ENCODE results near the gene USP13.

USP13 gene

GRCh38 chr3:179700716-179701115 is 47.9 kb downstream of the USP13 start:
- no peak for DNase-seq

GRCh38 chr3:179701176-179701827 is 48.5 kb downstream of the USP13 start:
- no peak for DNase-seq

- no peak for DNase-seq
These were observed 49.6 kb downstream of the USP13 start for GRCh38 chr3:179702271-179702947.

GRCh38 chr3:179703816-179704215 is 51.0 kb downstream of the USP13 start:
- DNase-seq: no peak

GRCh38 chr3:179706233-179706632 is 53.4 kb downstream of the USP13 start:
- DNase-seq: no peak

GRCh38 chr3:179710079-179710478 is 57.2 kb downstream of the USP13 start:
- DNase-seq: no peak

GRCh38 chr3:179713643-179714090 is 60.8 kb downstream of the USP13 start:
- DNase-seq: no peak

GRCh38 chr3:179715582-179715981 is 62.7 kb downstream of the USP13 start:
- DNase-seq: no peak

GRCh38 chr3:179716226-179716625 is 63.4 kb downstream of the USP13 start:
- no peak for DNase-seq

- no peak for DNase-seq
These were observed 64.0 kb downstream of the USP13 start for GRCh38 chr3:179716811-179717210.

- no peak for DNase-seq
These were observed 64.4 kb downstream of the USP13 start for GRCh38 chr3:179717219-179717618.

GRCh38 chr3:179719048-179719734 is 66.4 kb downstream of the USP13 start:
- no peak for DNase-seq

- DNase-seq: no peak
These were observed 67.4 kb downstream of the USP13 start for GRCh38 chr3:179720196-179720595.

GRCh38 chr3:179723617-179724016 is 70.8 kb downstream of the USP13 start:
- DNase-seq: no peak

- DNase-seq: no peak
These were observed 73.3 kb downstream of the USP13 start for GRCh38 chr3:179726075-179726699.

- DNase-seq: no peak
These were observed 76.2 kb downstream of the USP13 start for GRCh38 chr3:179729086-179729485.

- no peak for DNase-seq
These were observed 77.1 kb downstream of the USP13 start for GRCh38 chr3:179729981-179730380.

GRCh38 chr3:179730506-179730905 is 77.7 kb downstream of the USP13 start:
- DNase-seq: no peak

GRCh38 chr3:179731544-179731943 is 78.7 kb downstream of the USP13 start:
- DNase-seq: no peak

GRCh38 chr3:179732661-179733348 is 80.0 kb downstream of the USP13 start:
- no peak for DNase-seq

- DNase-seq: no peak
These were observed 81.0 kb downstream of the USP13 start for GRCh38 chr3:179733797-179734196.

- DNase-seq: no peak
These were observed 81.8 kb downstream of the USP13 start for GRCh38 chr3:179734497-179735281.

Data from T1000 (cell line).